HCT116 (cell line): ENCODE data around the gene FAM9A. TPM values are rescaled to one million over a fixed set of nuclear protein-coding genes. Genes with fewer than 3 reads are reported as not detected.

Source experiments
- ATAC-seq: fragments of 200-7000 bp; cut with Tn5 transposase; 2 replicates; pipeline ENCODE4 v1.9.1; 2020; ENCODE audit warnings: mild to moderate bottlenecking, moderate library complexity
- BruUV-seq: library from RNA; stranded (reverse); fragments of 400-500 nt; replicated peaks from 2 replicates; lab custom pipeline; 2021; lab: Mats Ljungman, UMichigan
- CTCF ChIA-PET: fragments of 300-600 bp; sonication (Branson Sonifier 250); formaldehyde crosslinking; loops from one replicate; lab custom pipeline; 2021; ENCODE audit warnings: antibody characterized with exemption; lab: Charles Lee
- POLR2A ChIA-PET: fragments of 300-600, 350-600 bp; sonication (Branson Sonifier 250); formaldehyde crosslinking; loops from one replicate; lab custom pipeline; 2021; ENCODE audit warnings: antibody characterized with exemption; lab: Charles Lee
- RAD21 ChIA-PET, 2 experiments: fragments of 300-600 bp; sonication (Branson Sonifier 250); formaldehyde crosslinking; loops; one replicate each; lab custom pipeline; 2023; ENCODE audit warnings: low total read pairs in 2 of 2; ENCODE audit not compliant: uncharacterized antibody in 2 of 2, unreplicated experiment in 2 of 2, low non-redundant PET in 1 of 2; lab: Charles Lee
- DNase-seq: peaks from one replicate; pipeline ENCODE4 v3.0.0-alpha.2; 2010; ENCODE audit warnings: low read depth, low spot score
- H2AFZ ChIP-seq: fragments of 200-600 bp; shearing (Covaris generic), sonication (generic); 2 replicates; pipeline ENCODE4 v1.6.1; 2017; ENCODE audit warnings: low read depth, mixed run types, mixed read lengths, antibody characterized with exemption, low read length; ENCODE audit not compliant: poor library complexity, severe bottlenecking
- H3K27ac ChIP-seq: 2 replicates; pipeline ENCODE4 v1.5.1; 2012; ENCODE audit warnings: low read depth, low read length
- H3K27me3 ChIP-seq: fragments of 200-600 bp; sonication (generic); 2 replicates; pipeline ENCODE4 v1.6.1; 2016; ENCODE audit warnings: mixed run types, low read length, mixed read lengths; ENCODE audit not compliant: insufficient read depth
- H3K36me3 ChIP-seq, 2 experiments: fragments of 200-500 bp in 1 of 2; fragments of 200-600 bp in 1 of 2; sonication (Bioruptor generic) in 1 of 2; sonication (generic) in 1 of 2; 2 replicates each; pipeline versions ENCODE4 v1.5.1 to v1.6.1; 2014 to 2016; ENCODE audit warnings: low read length in 2 of 2, inconsistent platforms in 1 of 2, mixed read lengths in 1 of 2, mixed run types in 1 of 2; ENCODE audit not compliant: insufficient read depth in 2 of 2, control insufficient read depth in 1 of 2
- H3K4me1 ChIP-seq, 2 experiments: fragments of 200-600 bp in 1 of 2; sonication (generic) in 1 of 2; 2 replicates each; pipeline versions ENCODE4 v1.5.1 to v1.6.1; 2012 to 2017; ENCODE audit warnings: low read length in 2 of 2, inconsistent platforms in 1 of 2, mild to moderate bottlenecking in 1 of 2, mixed read lengths in 1 of 2, mixed run types in 1 of 2, moderate library complexity in 1 of 2; ENCODE audit not compliant: insufficient read depth in 2 of 2, control insufficient read depth in 1 of 2
- H3K4me2 ChIP-seq: fragments of 200-600 bp; sonication (generic); 2 replicates; pipeline ENCODE4 v1.6.1; 2017; ENCODE audit warnings: mixed run types, low read length, mixed read lengths
- H3K4me3 ChIP-seq, 2 experiments: fragments of 200-600 bp in 1 of 2; sonication (generic) in 1 of 2; replicated peaks in 1 of 2; 2 replicates each; pipeline ENCODE4 v1.5.1; 2011 to 2016; ENCODE audit warnings: low read length in 2 of 2, control low read depth in 1 of 2, low read depth in 1 of 2, mild to moderate bottlenecking in 1 of 2, mixed read lengths in 1 of 2, mixed run types in 1 of 2
- H3K79me2 ChIP-seq: fragments of 200-600 bp; sonication (generic); 2 replicates; pipeline ENCODE4 v1.6.1; 2017; ENCODE audit warnings: mild to moderate bottlenecking, mixed run types, low read length, moderate library complexity, mixed read lengths; ENCODE audit not compliant: insufficient read depth
- H3K9ac ChIP-seq: fragments of 200-600 bp; sonication (generic); 2 replicates; pipeline ENCODE4 v1.6.1; 2016; ENCODE audit warnings: low read length, mixed read lengths
- H3K9me2 ChIP-seq: fragments of 200-600 bp; sonication (generic), shearing (Covaris generic); 2 replicates; pipeline ENCODE4 v1.6.1; 2017; ENCODE audit warnings: mixed run types, mild to moderate bottlenecking, moderate library complexity; ENCODE audit not compliant: insufficient read depth
- H3K9me3 ChIP-seq, 2 experiments: fragments of 200-500 bp in 1 of 2; fragments of 200-600 bp in 1 of 2; sonication (Bioruptor generic) in 1 of 2; sonication (generic) in 1 of 2; 2 replicates each; pipeline ENCODE4 v1.6.1; 2014 to 2017; ENCODE audit warnings: low read length in 2 of 2, mixed read lengths in 2 of 2, inconsistent platforms in 1 of 2, low read depth in 1 of 2, mild to moderate bottlenecking in 1 of 2, mixed run types in 1 of 2, moderate library complexity in 1 of 2; ENCODE audit not compliant: control insufficient read depth in 1 of 2, insufficient read depth in 1 of 2
- H4K20me1 ChIP-seq: fragments of 200-600 bp; sonication (generic), shearing (Covaris generic); 2 replicates; pipeline ENCODE4 v1.6.1; 2017; ENCODE audit warnings: mixed run types, mild to moderate bottlenecking, moderate library complexity; ENCODE audit not compliant: insufficient read depth
- CBX3 ChIP-seq: IDR thresholded peaks from 2 replicates; pipeline ENCODE4 v1.6.1; 2012; ENCODE audit warnings: low read depth
- EGR1 ChIP-seq: IDR thresholded peaks from 2 replicates; pipeline ENCODE4 v1.6.1; 2012; ENCODE audit warnings: low read depth
- EZH2 ChIP-seq: fragments of 200-600 bp; sonication (generic); IDR thresholded peaks from 2 replicates; pipeline ENCODE4 v1.6.1; 2017; ENCODE audit warnings: antibody characterized with exemption, mixed run types
- EZH2phosphoT487 ChIP-seq: fragments of 200-600 bp; IDR thresholded peaks from 2 replicates; pipeline ENCODE4 v1.6.1; 2018; ENCODE audit warnings: antibody characterized with exemption, borderline replicate concordance
- FOSL1 ChIP-seq: IDR thresholded peaks from 2 replicates; pipeline ENCODE4 v1.6.1; 2012; ENCODE audit warnings: low read depth
- JUND ChIP-seq: IDR thresholded peaks from 2 replicates; pipeline ENCODE4 v1.6.1; 2012
- RAD21 ChIP-seq: IDR thresholded peaks from 2 replicates; pipeline ENCODE4 v1.6.1; 2012; ENCODE audit warnings: low read depth, mild to moderate bottlenecking
- SIN3A ChIP-seq: IDR thresholded peaks from 2 replicates; pipeline ENCODE4 v1.6.1; 2012; ENCODE audit warnings: low read depth
- ZFX ChIP-seq: fragments of 450-650 bp; IDR thresholded peaks from 2 replicates; pipeline ENCODE4 v1.6.1; 2017
- ZNF274 ChIP-seq: fragments of 200-500 bp; sonication (Bioruptor generic); IDR thresholded peaks from 2 replicates; pipeline ENCODE4 v1.6.1; 2014; ENCODE audit warnings: mild to moderate bottlenecking, low read depth, low read length, inconsistent platforms
- intact Hi-C: fragments of 100-400 bp; cut with micrococcal nuclease; formaldehyde crosslinking; loops from 2 replicates; pipeline ENCODE4 v1.10.0; 2022
- total RNA-seq: library from RNA; stranded (reverse); gene quantifications from one replicate; pipeline ENCODE4 v1.2.1, GENCODE V29; 2021; ENCODE audit not compliant: unreplicated experiment
- TF ChIP-seq, protein P1 (sequence below): IDR thresholded peaks from 2 replicates; pipeline ENCODE4 v1.6.1; 2012; ENCODE audit warnings: low read depth
- TF ChIP-seq, protein P2 (sequence below): IDR thresholded peaks from 2 replicates; pipeline ENCODE4 v1.6.1; 2012
- TF ChIP-seq, protein P3 (sequence below): IDR thresholded peaks from 2 replicates; pipeline ENCODE4 v1.6.1; 2012

FAM9A gene
- total RNA-seq, 1 experiment from 2014 or later, result not detected

DNA sequence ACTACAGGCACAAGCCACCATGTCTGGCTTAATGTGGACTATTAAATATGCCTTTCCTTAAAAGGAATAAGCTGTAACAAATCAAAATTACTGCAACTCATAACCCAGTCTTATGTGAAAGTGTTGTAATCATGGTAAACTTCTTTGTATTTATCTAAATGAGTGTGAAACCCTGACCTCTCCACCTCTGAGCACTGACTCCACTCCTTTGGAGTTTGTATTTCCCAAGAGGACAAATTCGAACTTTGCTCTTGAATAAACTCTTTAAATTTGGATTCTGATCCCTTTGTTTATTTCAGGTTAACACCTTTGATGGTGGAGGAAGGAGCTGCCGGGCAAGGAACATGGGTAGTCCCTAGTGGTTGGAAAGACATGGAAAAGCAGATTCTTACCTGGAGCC lies 48.3 kb upstream of the FAM9A start (continued):
- TF ChIP-seq, protein P1, sequence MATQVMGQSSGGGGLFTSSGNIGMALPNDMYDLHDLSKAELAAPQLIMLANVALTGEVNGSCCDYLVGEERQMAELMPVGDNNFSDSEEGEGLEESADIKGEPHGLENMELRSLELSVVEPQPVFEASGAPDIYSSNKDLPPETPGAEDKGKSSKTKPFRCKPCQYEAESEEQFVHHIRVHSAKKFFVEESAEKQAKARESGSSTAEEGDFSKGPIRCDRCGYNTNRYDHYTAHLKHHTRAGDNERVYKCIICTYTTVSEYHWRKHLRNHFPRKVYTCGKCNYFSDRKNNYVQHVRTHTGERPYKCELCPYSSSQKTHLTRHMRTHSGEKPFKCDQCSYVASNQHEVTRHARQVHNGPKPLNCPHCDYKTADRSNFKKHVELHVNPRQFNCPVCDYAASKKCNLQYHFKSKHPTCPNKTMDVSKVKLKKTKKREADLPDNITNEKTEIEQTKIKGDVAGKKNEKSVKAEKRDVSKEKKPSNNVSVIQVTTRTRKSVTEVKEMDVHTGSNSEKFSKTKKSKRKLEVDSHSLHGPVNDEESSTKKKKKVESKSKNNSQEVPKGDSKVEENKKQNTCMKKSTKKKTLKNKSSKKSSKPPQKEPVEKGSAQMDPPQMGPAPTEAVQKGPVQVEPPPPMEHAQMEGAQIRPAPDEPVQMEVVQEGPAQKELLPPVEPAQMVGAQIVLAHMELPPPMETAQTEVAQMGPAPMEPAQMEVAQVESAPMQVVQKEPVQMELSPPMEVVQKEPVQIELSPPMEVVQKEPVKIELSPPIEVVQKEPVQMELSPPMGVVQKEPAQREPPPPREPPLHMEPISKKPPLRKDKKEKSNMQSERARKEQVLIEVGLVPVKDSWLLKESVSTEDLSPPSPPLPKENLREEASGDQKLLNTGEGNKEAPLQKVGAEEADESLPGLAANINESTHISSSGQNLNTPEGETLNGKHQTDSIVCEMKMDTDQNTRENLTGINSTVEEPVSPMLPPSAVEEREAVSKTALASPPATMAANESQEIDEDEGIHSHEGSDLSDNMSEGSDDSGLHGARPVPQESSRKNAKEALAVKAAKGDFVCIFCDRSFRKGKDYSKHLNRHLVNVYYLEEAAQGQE, result no peak
- TF ChIP-seq, protein P2, sequence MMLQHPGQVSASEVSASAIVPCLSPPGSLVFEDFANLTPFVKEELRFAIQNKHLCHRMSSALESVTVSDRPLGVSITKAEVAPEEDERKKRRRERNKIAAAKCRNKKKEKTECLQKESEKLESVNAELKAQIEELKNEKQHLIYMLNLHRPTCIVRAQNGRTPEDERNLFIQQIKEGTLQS, result no peak
- TF ChIP-seq EZH2 (no peak), RAD21 (no peak), FOSL1 (no peak), EGR1 (no peak), CBX3 (no peak), EZH2phosphoT487 (no peak), SIN3A (no peak), ZNF274 (no peak), JUND (no peak)
- TF ChIP-seq, protein P3, sequence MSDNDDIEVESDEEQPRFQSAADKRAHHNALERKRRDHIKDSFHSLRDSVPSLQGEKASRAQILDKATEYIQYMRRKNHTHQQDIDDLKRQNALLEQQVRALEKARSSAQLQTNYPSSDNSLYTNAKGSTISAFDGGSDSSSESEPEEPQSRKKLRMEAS, result no peak

DNA sequence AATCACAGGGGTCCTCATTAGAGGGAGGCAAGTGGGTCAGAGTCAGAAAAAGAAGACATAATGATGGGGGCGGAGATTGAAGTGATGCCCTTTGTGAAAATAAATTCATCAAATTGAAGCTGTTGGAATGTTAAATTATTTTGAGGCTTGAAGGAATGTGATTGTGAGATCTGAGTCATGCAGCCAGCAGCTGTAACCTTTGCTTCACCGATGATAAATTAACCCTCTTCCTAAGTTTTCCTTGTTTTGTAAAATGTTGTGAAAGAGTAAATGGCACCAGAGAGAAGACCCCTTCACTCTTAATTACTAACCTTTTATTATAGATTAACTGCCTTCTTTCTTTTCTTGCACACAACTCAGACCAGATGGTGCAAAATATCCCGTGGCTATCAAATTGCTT lies 47.7 kb upstream of the FAM9A start:
- RAD21 ChIA-PET, result no interaction called here
- H3K9me2 ChIP-seq, result no peaks in the 10 kb centered on the region
- ATAC-seq (no peak), DNase-seq (no peak)
- no peaks in the 10 kb centered on the region for H3K27me3 ChIP-seq
- no TSS peak for BruUV-seq
- H3K27ac ChIP-seq, result no peak overlapping the region
- POLR2A ChIA-PET, result no interaction called here
- H3K36me3 ChIP-seq, result no peaks in the 10 kb centered on the region
- no peaks in the 10 kb centered on the region for H4K20me1 ChIP-seq
- TF ChIP-seq ZFX, result no peak
- TF ChIP-seq EZH2phosphoT487, result no peak
- no peaks in the 10 kb centered on the region for H3K9me3 ChIP-seq
- H3K79me2 ChIP-seq, result no peaks in the 10 kb centered on the region
- CTCF ChIA-PET, result no interaction called here
- H3K4me1 ChIP-seq, result no peaks in the 10 kb centered on the region
- H3K4me2 ChIP-seq, result no peak overlapping the region
- H2AFZ ChIP-seq, result no peak overlapping the region
- intact Hi-C loops, result no loop called here
- no peak overlapping the region for H3K4me3 ChIP-seq
- H3K9ac ChIP-seq, result no peak overlapping the region
